HL-60/S4 (cell line): ENCODE measurements around the gene NXPH4.

ENCODE experiments used
- in situ Hi-C: fragments of 300-500 bp; cut with MboI; formaldehyde crosslinking; loops from 2 replicates; pipeline ENCODE4 v1.14.3; 2022; ENCODE audit warnings: low sequenced_read_pairs

The NXPH4 gene

DNA sequence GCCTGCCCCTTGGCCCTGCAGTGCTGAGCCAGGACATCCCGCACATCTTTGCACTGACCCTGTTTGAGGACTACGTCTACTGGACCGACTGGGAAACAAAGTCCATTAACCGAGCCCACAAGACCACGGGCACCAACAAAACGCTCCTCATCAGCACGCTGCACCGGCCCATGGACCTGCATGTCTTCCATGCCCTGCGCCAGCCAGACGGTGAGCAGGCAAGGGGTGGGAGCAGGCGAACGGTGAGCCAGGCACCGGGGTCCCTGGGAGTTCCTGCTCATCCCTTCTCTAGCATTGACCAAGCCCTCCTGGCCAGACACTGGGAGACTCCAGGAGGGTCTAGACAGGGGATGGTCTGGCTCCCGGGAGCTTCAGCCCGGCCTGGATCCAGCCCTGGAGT is 17.4 kb upstream of the NXPH4 start:
- in situ Hi-C loops = loop anchor here (25.0 kb wide), 1 partner anchor 437 kb away; the partner anchor contains the start of genes HSD17B6 and PRIM1

DNA sequence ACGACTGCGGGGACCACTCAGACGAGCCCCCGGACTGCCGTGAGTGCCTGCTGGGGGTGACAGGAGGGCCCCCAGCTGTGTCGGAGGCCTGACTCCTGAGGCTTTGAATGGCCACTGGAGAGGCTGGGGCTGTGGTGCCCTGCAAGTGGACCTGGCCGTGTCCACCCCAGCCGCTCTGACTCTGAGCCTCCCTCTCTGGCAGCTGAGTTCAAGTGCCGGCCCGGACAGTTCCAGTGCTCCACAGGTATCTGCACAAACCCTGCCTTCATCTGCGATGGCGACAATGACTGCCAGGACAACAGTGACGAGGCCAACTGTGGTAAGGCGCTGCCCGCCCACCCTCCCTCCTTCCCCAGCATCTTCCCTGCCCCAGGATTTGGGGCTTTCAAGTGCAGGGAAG is 16.1 kb upstream of the NXPH4 start:
- in situ Hi-C loops = no loop called here

- in situ Hi-C loops = no loop called here
Measured at GRCh38 chr12:57201219-57201618, 15.4 kb upstream of the NXPH4 start.

DNA sequence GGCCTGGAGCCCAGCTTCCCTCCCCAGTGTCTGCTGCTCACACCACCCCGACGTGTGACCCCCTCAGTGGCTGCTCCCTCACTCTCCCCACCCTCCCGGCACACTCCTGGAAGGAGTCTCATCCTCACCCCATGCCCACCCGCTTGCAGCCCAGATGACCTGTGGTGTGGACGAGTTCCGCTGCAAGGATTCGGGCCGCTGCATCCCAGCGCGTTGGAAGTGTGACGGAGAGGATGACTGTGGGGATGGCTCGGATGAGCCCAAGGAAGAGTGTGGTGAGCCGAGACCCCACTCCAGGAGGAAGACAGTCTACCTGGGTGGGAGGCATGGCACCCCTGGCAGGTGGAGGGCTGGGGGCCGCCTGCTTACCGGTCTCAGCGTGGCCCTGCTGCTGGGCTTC is 15.0 kb upstream of the NXPH4 start:
- in situ Hi-C loops = no loop called here

- in situ Hi-C loops = no loop called here
Measured at GRCh38 chr12:57202321-57202720, 14.3 kb upstream of the NXPH4 start.

DNA sequence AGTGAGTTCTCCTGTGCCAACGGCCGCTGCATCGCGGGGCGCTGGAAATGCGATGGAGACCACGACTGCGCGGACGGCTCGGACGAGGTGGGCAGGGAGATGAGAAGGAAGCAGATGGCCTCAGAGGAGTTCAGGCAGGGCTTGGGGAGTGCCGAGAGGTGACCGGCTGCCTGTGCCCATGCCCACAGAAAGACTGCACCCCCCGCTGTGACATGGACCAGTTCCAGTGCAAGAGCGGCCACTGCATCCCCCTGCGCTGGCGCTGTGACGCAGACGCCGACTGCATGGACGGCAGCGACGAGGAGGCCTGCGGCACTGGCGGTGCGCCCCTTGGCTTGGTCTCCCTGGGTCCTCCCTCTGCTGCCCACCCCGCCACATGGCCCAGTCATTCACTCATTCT is 13.4 kb upstream of the NXPH4 start:
- in situ Hi-C loops = no loop called here

DNA sequence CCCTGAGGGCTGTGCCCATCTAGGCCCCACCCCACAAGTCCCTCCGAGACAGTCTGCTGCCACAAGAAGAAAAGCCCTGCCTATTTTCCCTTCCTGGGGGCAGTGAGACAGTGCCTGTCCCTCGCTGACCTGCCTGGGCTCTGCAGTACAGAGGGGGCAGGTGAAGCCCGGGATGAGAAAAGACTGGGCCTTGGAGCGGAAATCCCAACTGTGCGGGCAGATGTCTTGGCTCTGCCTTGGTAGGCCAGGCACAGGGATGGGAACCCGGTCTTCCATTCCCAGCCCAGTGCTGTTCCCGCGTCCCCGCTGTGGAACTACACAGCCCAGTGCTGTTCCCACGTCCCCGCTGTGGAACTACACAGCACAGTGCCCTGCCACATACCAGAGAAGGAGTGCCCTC is 12.8 kb upstream of the NXPH4 start:
- in situ Hi-C loops = no loop called here

GRCh38 chr12:57204454-57204853 is 12.1 kb upstream of the NXPH4 start:
- in situ Hi-C loops = no loop called here

GRCh38 chr12:57205186-57205585 is 11.4 kb upstream of the NXPH4 start:
- in situ Hi-C loops = no loop called here

GRCh38 chr12:57205931-57206330 is 10.7 kb upstream of the NXPH4 start:
- in situ Hi-C loops = no loop called here

- in situ Hi-C loops = no loop called here
Measured at GRCh38 chr12:57207731-57208630, 8.6 kb upstream of the NXPH4 start.

GRCh38 chr12:57208631-57209282 is 7.8 kb upstream of the NXPH4 start:
- in situ Hi-C loops = no loop called here

- in situ Hi-C loops = no loop called here
Measured at GRCh38 chr12:57209916-57210315, 6.7 kb upstream of the NXPH4 start.

DNA sequence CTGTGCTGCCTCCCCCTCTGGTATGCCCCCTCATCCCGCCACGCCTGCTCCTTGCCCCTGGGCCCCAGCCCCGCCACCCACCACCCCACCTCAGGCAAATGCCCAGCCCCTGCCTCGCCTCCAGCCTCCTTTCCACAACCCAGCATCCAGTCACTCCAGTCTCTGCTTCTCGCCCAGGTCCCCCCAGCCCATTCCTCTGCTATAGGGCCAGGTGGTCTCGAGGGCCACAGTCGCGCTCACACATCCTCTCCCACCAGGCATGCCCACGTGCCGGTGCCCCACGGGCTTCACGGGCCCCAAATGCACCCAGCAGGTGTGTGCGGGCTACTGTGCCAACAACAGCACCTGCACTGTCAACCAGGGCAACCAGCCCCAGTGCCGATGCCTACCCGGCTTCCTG is 6.1 kb upstream of the NXPH4 start:
- in situ Hi-C loops = no loop called here

DNA sequence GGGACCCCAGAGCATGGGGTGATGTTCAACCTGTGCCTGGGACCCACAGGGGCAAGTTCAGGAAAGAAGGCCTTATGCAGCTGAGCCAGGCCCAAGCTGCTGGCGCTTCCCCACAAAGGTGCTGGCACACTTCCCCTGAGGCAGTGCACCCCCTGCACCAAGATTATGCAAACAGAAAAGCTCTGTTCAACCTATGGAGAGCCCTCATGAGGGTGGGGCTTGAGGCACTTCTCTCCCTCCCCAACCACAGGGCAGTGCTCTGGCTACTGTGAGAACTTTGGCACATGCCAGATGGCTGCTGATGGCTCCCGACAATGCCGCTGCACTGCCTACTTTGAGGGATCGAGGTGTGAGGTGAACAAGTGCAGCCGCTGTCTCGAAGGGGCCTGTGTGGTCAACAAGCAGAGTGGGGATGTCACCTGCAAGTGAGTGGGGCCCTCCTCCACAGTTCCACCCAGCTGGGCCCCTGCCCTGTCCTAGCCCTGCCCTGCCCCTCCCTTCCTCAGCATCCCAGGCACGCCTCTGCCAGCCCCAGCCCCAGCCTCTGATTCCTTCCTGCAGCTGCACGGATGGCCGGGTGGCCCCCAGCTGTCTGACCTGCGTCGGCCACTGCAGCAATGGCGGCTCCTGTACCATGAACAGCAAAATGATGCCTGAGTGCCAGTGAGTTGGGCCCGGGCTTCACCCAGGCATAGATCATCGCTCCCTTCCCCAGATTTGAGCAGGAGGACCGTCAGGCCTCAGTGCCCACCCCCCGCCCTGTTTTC is 5.5 kb upstream of the NXPH4 start:
- in situ Hi-C loops = no loop called here

DNA sequence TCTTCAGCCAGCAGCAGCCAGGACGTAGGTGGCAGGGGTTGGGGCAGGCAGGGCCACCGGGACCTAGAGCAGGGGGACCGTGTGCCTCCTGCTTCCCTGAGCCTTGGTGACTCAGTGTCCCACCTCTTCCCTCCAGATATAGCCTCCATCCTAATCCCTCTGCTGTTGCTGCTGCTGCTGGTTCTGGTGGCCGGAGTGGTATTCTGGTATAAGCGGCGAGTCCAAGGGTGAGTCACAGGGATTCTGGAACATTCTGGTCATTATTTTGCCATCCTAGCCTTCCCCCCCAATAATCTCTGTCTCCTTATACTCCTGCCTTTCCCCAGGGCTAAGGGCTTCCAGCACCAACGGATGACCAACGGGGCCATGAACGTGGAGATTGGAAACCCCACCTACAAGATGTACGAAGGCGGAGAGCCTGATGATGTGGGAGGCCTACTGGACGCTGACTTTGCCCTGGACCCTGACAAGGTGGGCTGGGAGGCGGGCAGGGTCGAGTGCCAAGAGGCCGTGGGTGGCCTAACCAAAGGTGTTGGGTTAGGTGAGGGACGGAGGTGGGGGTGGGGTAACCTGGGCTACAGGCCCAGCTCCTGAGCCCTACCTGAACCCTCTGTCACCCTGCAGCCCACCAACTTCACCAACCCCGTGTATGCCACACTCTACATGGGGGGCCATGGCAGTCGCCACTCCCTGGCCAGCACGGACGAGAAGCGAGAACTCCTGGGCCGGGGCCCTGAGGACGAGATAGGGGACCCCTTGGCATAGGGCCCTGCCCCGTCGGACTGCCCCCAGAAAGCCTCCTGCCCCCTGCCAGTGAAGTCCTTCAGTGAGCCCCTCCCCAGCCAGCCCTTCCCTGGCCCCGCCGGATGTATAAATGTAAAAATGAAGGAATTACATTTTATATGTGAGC is 4.5 kb upstream of the NXPH4 start:
- in situ Hi-C loops = no loop called here

GRCh38 chr12:57212701-57213057 is 3.9 kb upstream of the NXPH4 start:
- in situ Hi-C loops = no loop called here

- in situ Hi-C loops = no loop called here
Measured at GRCh38 chr12:57213058-57213715, 3.4 kb upstream of the NXPH4 start.

GRCh38 chr12:57213763-57214397 is 2.7 kb upstream of the NXPH4 start:
- in situ Hi-C loops = no loop called here

GRCh38 chr12:57214398-57214781 is 2.2 kb upstream of the NXPH4 start:
- in situ Hi-C loops = no loop called here
